Fibroblast of lung (primary cell): ENCODE measurements around the gene GOLGA7B.

Experiments used
- EZH2 ChIP-seq: IDR thresholded peaks from 2 replicates; pipeline ENCODE4 v1.5.1; 2012; ENCODE audit warnings: low read length, control low read depth, mild to moderate bottlenecking; ENCODE audit errors: missing control alignments
- TF ChIP-seq, protein P1 (sequence below), 2 donors: IDR thresholded peaks in 1 of 2; conservative IDR thresholded peaks in 1 of 2; 1 replicate in 1 of 2; 2 replicates in 1 of 2; pipeline ENCODE4 v1.5.1; 2011 to 2012; ENCODE audit warnings: low read length in 2 of 2, control low read depth in 1 of 2, inconsistent platforms in 1 of 2, low read depth in 1 of 2, mild to moderate bottlenecking in 1 of 2

DNA sequence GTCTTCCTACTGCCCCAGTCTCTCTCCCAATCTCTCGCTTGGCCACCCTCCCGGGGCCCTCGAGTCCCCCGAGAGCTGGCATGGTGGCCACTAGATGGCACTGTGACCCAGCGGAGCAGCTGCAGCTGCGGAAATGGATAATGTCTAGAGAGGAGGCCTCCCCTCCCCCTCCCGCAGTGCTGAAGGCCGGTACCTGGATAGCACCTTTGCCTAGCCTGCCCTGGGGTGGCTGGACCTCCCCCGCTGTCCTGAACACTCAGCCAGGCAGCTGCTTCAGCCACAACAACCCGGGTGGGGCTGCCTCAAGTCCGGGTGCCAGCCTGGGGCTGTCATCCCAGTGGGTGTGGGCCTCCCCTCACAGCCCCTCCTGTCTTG lies 65.2 kb downstream of the GOLGA7B start:
- TF ChIP-seq, protein P1, sequence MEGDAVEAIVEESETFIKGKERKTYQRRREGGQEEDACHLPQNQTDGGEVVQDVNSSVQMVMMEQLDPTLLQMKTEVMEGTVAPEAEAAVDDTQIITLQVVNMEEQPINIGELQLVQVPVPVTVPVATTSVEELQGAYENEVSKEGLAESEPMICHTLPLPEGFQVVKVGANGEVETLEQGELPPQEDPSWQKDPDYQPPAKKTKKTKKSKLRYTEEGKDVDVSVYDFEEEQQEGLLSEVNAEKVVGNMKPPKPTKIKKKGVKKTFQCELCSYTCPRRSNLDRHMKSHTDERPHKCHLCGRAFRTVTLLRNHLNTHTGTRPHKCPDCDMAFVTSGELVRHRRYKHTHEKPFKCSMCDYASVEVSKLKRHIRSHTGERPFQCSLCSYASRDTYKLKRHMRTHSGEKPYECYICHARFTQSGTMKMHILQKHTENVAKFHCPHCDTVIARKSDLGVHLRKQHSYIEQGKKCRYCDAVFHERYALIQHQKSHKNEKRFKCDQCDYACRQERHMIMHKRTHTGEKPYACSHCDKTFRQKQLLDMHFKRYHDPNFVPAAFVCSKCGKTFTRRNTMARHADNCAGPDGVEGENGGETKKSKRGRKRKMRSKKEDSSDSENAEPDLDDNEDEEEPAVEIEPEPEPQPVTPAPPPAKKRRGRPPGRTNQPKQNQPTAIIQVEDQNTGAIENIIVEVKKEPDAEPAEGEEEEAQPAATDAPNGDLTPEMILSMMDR (conservative IDR thresholded peaks at IDR 0.05 in 1 of 2, IDR thresholded peaks at IDR 0.05 in 1 of 2; ENCODE audit: low read depth in 1 of 2, low read length in 2 of 2): peak; percentile 76 to 79
- TF ChIP-seq EZH2: no peak
